ENCODE results near the gene ATG9B. TPM values are rescaled to one million over a fixed set of nuclear protein-coding genes. Genes with fewer than 3 reads are reported as not detected.
A peak's percentile ranks its signal among the peaks of the same experiment; 100 is the strongest.

Gene ATG9B
- total and polyA plus RNA-seq, 2 donors: 0.32 TPM; not detected in 1

DNA sequence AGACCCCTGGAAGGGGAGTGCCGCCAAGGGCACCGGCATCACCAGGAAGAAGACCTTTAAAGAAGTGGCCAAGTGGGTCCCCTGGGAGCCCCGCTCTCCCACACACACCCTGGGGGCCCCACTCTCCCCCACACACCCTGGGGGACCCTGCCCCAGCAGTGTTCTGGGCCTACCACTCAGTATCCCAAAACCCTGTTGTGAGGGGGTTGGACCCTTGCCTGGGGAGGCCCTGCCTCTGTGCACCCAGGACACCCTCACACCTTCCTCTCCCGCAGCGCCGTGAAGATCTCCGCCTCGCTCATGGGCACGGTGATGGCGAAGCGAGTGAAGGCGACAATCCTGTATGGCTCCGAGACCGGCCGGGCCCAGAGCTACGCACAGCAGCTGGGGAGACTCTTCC lies 22.7 kb downstream of the ATG9B start:
- no peak overlapping the region for H3K4me3 ChIP-seq (ENCODE audit: low read depth, low read length)
- no peaks in the 10 kb centered on the region for H3K4me1 ChIP-seq (ENCODE audit: insufficient read depth)
- no peak for DNase-seq (ENCODE audit: extremely low spot score)
- no peak overlapping the region for H3K27ac ChIP-seq (ENCODE audit: low read depth)
- H3K36me3 ChIP-seq (ENCODE audit: insufficient read depth): no peaks in the 10 kb centered on the region
- 96% methylated on average over 16 of the region's 16 CpGs for WGBS

DNA sequence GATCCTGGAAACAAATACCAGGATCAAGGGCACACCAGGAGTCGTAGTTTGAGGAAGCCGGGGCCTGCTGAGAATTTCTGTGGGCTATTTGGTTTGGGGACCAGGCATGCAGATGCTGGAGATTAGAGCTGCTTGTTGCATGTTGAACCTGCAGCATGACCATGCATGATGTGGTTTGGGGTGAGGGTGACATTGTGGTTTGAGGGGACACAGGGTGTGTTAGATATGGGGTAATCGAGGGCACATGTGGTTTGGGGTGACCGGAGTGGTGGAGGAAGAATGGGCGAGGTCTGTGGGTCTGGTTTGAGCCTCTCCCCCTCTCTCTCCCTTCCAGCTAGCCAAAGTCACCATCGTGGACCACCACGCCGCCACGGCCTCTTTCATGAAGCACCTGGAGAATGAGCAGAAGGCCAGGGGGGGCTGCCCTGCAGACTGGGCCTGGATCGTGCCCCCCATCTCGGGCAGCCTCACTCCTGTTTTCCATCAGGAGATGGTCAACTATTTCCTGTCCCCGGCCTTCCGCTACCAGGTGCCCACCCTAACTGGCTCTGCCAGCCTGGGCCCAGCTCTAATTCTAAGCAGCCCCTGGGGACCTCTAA lies 23.3 kb downstream of the ATG9B start:
- DNase-seq (ENCODE audit: extremely low spot score): no peak
- 92% methylated on average over 13 of the region's 13 CpGs for WGBS
- Histone ChIP-seq H3K4me3 (ENCODE audit: low read depth, low read length) (no peak overlapping the region), H3K27ac (ENCODE audit: low read depth) (no peak overlapping the region), H3K4me1 (ENCODE audit: insufficient read depth) (no peaks in the 10 kb centered on the region), H3K36me3 (ENCODE audit: insufficient read depth) (no peaks in the 10 kb centered on the region)

GRCh38 chr7:150999497-151000230 lies 24.6 kb downstream of the ATG9B start:
- no peak for DNase-seq (ENCODE audit: extremely low spot score)
- no peak overlapping the region for H3K27ac ChIP-seq (ENCODE audit: low read depth)
- no peaks in the 10 kb centered on the region for H3K4me1 ChIP-seq (ENCODE audit: insufficient read depth)
- H3K36me3 ChIP-seq (ENCODE audit: insufficient read depth): no peaks in the 10 kb centered on the region
- no peak overlapping the region for H3K4me3 ChIP-seq (ENCODE audit: low read depth, low read length)
- WGBS: 92% methylated on average over 5 of the region's 5 CpGs

- no peaks in the 10 kb centered on the region for H3K4me1 ChIP-seq (ENCODE audit: insufficient read depth)
- H3K4me3 ChIP-seq (ENCODE audit: low read depth, low read length): no peak overlapping the region
- no peak for DNase-seq (ENCODE audit: extremely low spot score)
- 92% methylated on average over 12 of the region's 12 CpGs for WGBS
- no peak overlapping the region for H3K27ac ChIP-seq (ENCODE audit: low read depth)
- H3K36me3 ChIP-seq (ENCODE audit: insufficient read depth): no peaks in the 10 kb centered on the region
These were observed 25.3 kb downstream of the ATG9B start for GRCh38 chr7:150999001-150999400.

DNA sequence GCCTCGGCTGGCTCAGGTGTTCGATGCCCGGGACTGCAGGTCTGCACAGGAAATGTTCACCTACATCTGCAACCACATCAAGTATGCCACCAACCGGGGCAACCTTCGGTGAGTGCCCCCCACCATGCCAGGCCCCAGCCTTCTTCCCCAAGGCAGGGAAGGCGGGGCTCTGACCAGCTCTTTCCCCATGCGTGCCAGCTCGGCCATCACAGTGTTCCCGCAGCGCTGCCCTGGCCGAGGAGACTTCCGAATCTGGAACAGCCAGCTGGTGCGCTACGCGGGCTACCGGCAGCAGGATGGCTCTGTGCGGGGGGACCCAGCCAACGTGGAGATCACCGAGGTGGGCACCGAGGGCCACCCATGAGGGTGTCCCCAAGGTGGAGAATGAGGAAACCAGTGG lies 26.0 kb downstream of the ATG9B start:
- Histone ChIP-seq H3K4me1 (ENCODE audit: insufficient read depth) (no peaks in the 10 kb centered on the region), H3K4me3 (ENCODE audit: low read depth, low read length) (no peak overlapping the region), H3K36me3 (ENCODE audit: insufficient read depth) (no peaks in the 10 kb centered on the region), H3K27ac (ENCODE audit: low read depth) (no peak overlapping the region)
- no peak for DNase-seq (ENCODE audit: extremely low spot score)
- 91% methylated on average over 20 of the region's 20 CpGs for WGBS

- DNase-seq (ENCODE audit: extremely low spot score): no peak
- 92% methylated on average over 5 of the region's 5 CpGs for WGBS
- no peak overlapping the region for H3K4me3 ChIP-seq (ENCODE audit: low read depth, low read length)
- no peak overlapping the region for H3K27ac ChIP-seq (ENCODE audit: low read depth)
- H3K4me1 ChIP-seq (ENCODE audit: insufficient read depth): no peaks in the 10 kb centered on the region
- no peaks in the 10 kb centered on the region for H3K36me3 ChIP-seq (ENCODE audit: insufficient read depth)
These were observed 26.5 kb downstream of the ATG9B start for GRCh38 chr7:150997817-150998216.

DNA sequence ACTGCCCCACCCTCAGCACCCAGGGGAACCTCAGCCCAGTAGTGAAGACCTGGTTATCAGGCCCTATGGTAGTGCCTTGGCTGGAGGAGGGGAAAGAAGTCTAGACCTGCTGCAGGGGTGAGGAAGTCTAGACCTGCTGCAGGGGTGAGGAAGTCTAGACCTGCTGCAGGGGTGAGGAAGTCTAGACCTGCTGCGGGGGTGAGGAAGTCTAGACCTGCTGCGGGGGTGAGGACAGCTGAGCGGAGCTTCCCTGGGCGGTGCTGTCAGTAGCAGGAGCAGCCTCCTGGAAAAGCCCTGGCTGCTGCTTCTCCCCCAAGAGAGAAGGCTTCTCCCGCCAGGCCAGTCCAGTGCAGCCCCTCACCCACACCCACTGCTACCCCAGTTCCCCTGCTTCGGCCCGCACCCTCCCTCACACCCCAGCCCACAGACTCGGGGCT lies 27.2 kb downstream of the ATG9B start:
- DNase-seq (ENCODE audit: extremely low spot score): no peak
- Histone ChIP-seq H3K36me3 (ENCODE audit: insufficient read depth) (no peaks in the 10 kb centered on the region), H3K4me1 (ENCODE audit: insufficient read depth) (no peaks in the 10 kb centered on the region), H3K4me3 (ENCODE audit: low read depth, low read length) (no peak overlapping the region), H3K27ac (ENCODE audit: low read depth) (no peak overlapping the region)
- 86% methylated on average over 8 of the region's 8 CpGs for WGBS

GRCh38 chr7:150996376-150997074 lies 27.8 kb downstream of the ATG9B start:
- WGBS: 50% methylated on average over 31 of the region's 31 CpGs
- no peaks in the 10 kb centered on the region for H3K36me3 ChIP-seq (ENCODE audit: insufficient read depth)
- DNase-seq (ENCODE audit: extremely low spot score): no peak
- H3K27ac ChIP-seq (ENCODE audit: low read depth): no peak overlapping the region
- no peak overlapping the region for H3K4me3 ChIP-seq (ENCODE audit: low read depth, low read length)
- no peaks in the 10 kb centered on the region for H3K4me1 ChIP-seq (ENCODE audit: insufficient read depth)

DNA sequence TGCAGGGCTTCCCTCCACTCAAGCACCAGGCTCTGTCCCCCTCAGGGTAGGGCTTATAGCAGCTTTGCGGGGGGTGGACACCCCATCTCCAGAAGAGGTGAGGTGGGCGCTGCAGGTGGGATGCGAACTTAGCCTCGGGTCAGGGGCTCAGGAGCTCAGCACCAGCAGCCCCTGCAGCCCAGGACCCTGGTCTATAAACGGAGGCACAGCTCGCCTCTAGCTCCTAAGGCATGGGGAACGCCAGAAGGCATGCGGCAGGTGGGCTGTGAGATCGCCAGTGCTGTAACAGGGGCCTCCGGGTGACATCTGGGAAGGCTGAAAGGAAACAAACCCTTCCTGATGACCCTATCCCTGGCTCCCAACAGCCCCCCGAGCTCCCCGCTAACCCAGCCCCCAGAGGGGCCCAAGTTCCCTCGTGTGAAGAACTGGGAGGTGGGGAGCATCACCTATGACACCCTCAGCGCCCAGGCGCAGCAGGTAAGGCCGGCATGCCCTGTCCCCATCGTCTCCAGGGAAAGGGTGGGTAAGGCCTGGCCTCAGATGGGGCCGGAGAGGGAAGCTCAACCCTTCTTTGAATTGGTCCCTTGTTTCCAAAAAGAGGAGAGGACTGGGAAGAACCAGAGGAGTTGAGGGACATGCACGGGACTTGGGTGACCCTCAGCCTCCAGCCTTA lies 29.3 kb downstream of the ATG9B start:
- WGBS: 56% methylated on average over 19 of the region's 19 CpGs
- H3K4me1 ChIP-seq (ENCODE audit: insufficient read depth): no peaks in the 10 kb centered on the region
- no peak overlapping the region for H3K27ac ChIP-seq (ENCODE audit: low read depth)
- DNase-seq (ENCODE audit: extremely low spot score): no peak
- H3K36me3 ChIP-seq (ENCODE audit: insufficient read depth): no peaks in the 10 kb centered on the region
- peak overlapping the region; percentile 15 for H3K4me3 ChIP-seq (ENCODE audit: low read depth, low read length)

DNA sequence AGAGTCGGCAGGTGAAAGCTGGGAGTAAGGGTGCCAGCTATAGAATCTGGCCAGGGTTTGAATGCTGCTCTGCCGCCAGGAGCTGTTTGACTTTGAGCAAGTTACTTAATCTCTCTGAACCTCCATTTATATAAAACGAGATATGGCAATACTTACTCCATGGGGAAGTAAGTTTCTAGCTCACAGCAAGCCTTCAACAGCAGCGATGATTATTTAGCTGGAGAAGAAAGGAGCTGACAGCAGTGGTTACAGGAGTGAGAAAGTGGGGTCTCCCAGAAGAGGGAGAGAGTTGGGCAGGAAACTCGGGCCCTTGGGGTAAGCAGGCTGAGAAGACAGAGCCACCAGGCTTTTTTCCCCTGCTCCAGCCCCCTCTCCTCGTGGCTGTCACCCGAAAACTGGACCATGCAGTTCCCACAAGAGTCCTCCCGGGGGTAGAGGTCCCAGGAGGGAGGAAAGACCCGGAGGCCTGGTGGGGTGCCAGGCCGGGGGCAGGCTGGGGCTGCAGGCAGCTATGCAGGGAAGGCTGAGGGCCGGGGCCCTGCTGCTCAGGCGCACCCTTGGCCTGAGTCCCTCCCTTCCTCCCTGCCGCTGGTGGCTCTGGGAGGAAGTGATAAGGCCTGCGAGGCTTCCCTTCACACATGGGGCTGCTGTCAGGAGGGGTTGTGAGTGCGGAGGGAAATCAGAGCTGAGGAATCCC lies 30.0 kb downstream of the ATG9B start:
- WGBS: 38% methylated on average over 15 of the region's 15 CpGs
- peak overlapping the region; percentile 2 for H3K4me3 ChIP-seq (ENCODE audit: low read depth, low read length)
- H3K4me1 ChIP-seq (ENCODE audit: insufficient read depth): no peaks in the 10 kb centered on the region
- H3K36me3 ChIP-seq (ENCODE audit: insufficient read depth): no peaks in the 10 kb centered on the region
- DNase-seq (ENCODE audit: extremely low spot score): no peak
- H3K27ac ChIP-seq (ENCODE audit: low read depth): no peak overlapping the region

GRCh38 chr7:150993511-150993910 lies 30.8 kb downstream of the ATG9B start:
- no peak for DNase-seq (ENCODE audit: extremely low spot score)
- peak overlapping the region; percentile 2 for H3K4me3 ChIP-seq (ENCODE audit: low read depth, low read length)
- H3K27ac ChIP-seq (ENCODE audit: low read depth): no peak overlapping the region
- H3K36me3 ChIP-seq (ENCODE audit: insufficient read depth): no peaks in the 10 kb centered on the region
- 85% methylated on average over 14 of the region's 14 CpGs for WGBS
- H3K4me1 ChIP-seq (ENCODE audit: insufficient read depth): no peaks in the 10 kb centered on the region

GRCh38 chr7:150992833-150993302 lies 31.4 kb downstream of the ATG9B start:
- no peaks in the 10 kb centered on the region for H3K36me3 ChIP-seq (ENCODE audit: insufficient read depth)
- H3K4me3 ChIP-seq (ENCODE audit: low read depth, low read length): no peak overlapping the region
- DNase-seq (ENCODE audit: extremely low spot score): no peak
- no peaks in the 10 kb centered on the region for H3K4me1 ChIP-seq (ENCODE audit: insufficient read depth)
- WGBS: 35% methylated on average over 5 of the region's 5 CpGs
- H3K27ac ChIP-seq (ENCODE audit: low read depth): no peak overlapping the region

GRCh38 chr7:150992051-150992640 lies 32.1 kb downstream of the ATG9B start:
- Histone ChIP-seq H3K4me3 (ENCODE audit: low read depth, low read length) (no peak overlapping the region), H3K4me1 (ENCODE audit: insufficient read depth) (no peaks in the 10 kb centered on the region), H3K36me3 (ENCODE audit: insufficient read depth) (no peaks in the 10 kb centered on the region), H3K27ac (ENCODE audit: low read depth) (no peak overlapping the region)
- no peak for DNase-seq (ENCODE audit: extremely low spot score)
- WGBS: 64% methylated on average over 6 of the region's 6 CpGs

Measured in urinary bladder (tissue), 4 donors.